CD4-positive, alpha-beta T cell treated with Interleukin-6 for 4 hours (primary cell): Measurements from ENCODE around the gene MAD1L1.

Experiments used
- DNase-seq: peaks from one replicate; pipeline ENCODE4 v3.0.0-alpha.2; 2020; ENCODE audit warnings: mixed read lengths

MAD1L1 gene

GRCh38 chr7:1899951-1900762 lies 332.6 kb downstream of the MAD1L1 start:
- DNase-seq = no peak

- no peak for DNase-seq
Measured at GRCh38 chr7:1899196-1899595, 333.5 kb downstream of the MAD1L1 start.

GRCh38 chr7:1898628-1899185 lies 334.0 kb downstream of the MAD1L1 start:
- DNase-seq = no peak

- no peak for DNase-seq
Measured at GRCh38 chr7:1897861-1898627, 334.7 kb downstream of the MAD1L1 start.

GRCh38 chr7:1897076-1897860 lies 335.5 kb downstream of the MAD1L1 start:
- no peak for DNase-seq

- no peak for DNase-seq
Measured at GRCh38 chr7:1895664-1896515, 336.9 kb downstream of the MAD1L1 start.

GRCh38 chr7:1894906-1895663 lies 337.7 kb downstream of the MAD1L1 start:
- DNase-seq = no peak

GRCh38 chr7:1894313-1894900 lies 338.3 kb downstream of the MAD1L1 start:
- DNase-seq = no peak

GRCh38 chr7:1893451-1893850 lies 339.3 kb downstream of the MAD1L1 start:
- DNase-seq = no peak

- DNase-seq = no peak
Measured at GRCh38 chr7:1893036-1893435, 339.7 kb downstream of the MAD1L1 start.

GRCh38 chr7:1892011-1892965 lies 340.5 kb downstream of the MAD1L1 start:
- no peak for DNase-seq

- DNase-seq = no peak
Measured at GRCh38 chr7:1890289-1891235, 342.2 kb downstream of the MAD1L1 start.

- DNase-seq = peak; percentile 9
Measured at GRCh38 chr7:1889556-1890181, 343.1 kb downstream of the MAD1L1 start.

- no peak for DNase-seq
Measured at GRCh38 chr7:1889091-1889490, 343.7 kb downstream of the MAD1L1 start.

- no peak for DNase-seq
Measured at GRCh38 chr7:1888425-1888824, 344.3 kb downstream of the MAD1L1 start.

GRCh38 chr7:1887251-1887650 lies 345.5 kb downstream of the MAD1L1 start:
- no peak for DNase-seq

GRCh38 chr7:1886361-1887064 lies 346.2 kb downstream of the MAD1L1 start:
- no peak for DNase-seq
